H54 (cell line): Measurements from ENCODE around the gene TSKS.

Experiments used
- DNase-seq: peaks from one replicate; pipeline ENCODE4 v3.0.0; 2011; ENCODE audit warnings: low spot score, mixed read lengths; ENCODE audit not compliant: insufficient read length
- FAIRE-seq: peaks from 3 replicates; lab custom pipeline; 2011; peaks lifted over from hg19 to GRCh38; lab: Jason Lieb, UNC
- POLR2A ChIP-seq: IDR thresholded peaks from 2 replicates; pipeline ENCODE4 v1.6.1; 2011; ENCODE audit warnings: low read depth, mild to moderate bottlenecking, low read length

TSKS gene, protein sequence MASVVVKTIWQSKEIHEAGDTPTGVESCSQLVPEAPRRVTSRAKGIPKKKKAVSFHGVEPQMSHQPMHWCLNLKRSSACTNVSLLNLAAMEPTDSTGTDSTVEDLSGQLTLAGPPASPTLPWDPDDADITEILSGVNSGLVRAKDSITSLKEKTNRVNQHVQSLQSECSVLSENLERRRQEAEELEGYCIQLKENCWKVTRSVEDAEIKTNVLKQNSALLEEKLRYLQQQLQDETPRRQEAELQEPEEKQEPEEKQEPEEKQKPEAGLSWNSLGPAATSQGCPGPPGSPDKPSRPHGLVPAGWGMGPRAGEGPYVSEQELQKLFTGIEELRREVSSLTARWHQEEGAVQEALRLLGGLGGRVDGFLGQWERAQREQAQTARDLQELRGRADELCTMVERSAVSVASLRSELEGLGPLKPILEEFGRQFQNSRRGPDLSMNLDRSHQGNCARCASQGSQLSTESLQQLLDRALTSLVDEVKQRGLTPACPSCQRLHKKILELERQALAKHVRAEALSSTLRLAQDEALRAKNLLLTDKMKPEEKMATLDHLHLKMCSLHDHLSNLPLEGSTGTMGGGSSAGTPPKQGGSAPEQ

DNA sequence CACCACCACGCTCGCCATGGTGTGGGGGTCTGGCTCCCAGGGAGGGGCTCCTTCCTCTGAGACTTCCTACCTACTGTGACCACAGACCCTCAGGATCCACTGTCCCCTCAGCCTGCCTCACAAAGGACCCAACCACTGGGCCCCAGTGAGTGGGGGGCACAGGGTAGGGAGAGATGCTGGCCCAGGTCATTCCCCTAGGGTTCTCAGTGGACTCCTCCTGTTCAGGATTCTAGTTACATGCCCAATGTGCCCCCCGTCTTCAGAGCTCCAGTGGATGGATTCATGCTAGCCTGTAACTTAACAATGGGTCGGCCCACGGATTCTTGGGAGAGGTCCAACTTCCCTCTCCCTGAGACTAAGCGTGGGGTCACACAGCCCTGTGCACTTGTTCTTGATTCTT lies at the start of gene TSKS:
TSKS (minus strand) TSS at position 77 of the 400 bp plus-strand sequence; CDS start at position 18, 59 bp downstream.
- FAIRE-seq (no peak), DNase-seq (no peak)

DNA sequence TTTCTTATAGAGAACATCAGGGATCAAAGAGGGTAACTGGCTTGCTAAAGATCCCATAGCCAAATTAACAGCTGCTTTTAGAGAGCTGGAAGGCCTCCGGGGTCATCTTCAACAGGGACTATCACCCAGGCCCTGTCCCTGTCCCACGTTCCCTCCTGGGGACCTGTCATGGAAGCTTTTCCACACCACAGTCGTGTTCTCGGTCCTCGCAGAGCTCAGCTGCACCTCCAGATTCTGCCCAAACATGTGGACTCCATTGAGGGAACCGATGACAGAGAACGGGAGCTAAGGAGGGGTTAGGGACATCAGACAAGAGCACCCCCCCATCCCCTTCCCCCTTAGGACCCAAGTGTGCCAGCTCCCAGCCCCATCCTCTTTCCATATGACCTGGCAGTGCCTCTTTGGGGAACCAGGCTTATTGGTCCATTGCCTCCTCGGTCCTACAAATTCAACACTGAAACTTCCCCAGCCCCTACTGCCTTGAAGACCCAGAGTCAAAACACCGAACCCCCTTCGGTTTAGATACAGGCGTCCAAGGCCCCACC lies 49.4 kb upstream of the TSKS start:
- no peak for TF ChIP-seq POLR2A
- DNase-seq (no peak), FAIRE-seq (no peak)

More for the DNA sequence above, at the start of gene TSKS:
- TF ChIP-seq POLR2A: no peak

DNA sequence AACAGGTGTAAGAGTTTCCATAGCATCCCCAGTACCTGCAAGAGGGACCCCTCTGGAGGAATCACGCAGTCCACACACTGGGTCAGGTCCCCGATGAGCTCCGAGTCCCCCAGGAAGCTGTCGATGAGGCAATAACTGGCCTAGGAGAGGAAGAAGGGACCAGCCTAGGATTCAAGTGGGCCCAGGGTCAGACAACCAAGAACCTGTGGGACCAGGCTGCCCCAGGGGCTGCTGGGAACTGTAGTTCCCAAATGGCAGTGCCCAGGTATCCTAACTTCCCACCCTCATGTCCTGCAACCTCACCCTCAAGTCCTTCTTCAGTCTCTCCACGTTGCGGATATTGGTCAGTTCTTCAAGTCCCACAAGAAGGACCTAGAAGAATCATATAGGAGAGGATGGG lies 48.2 kb upstream of the TSKS start:
- FAIRE-seq (no peak), DNase-seq (no peak)
- no peak for TF ChIP-seq POLR2A

DNA sequence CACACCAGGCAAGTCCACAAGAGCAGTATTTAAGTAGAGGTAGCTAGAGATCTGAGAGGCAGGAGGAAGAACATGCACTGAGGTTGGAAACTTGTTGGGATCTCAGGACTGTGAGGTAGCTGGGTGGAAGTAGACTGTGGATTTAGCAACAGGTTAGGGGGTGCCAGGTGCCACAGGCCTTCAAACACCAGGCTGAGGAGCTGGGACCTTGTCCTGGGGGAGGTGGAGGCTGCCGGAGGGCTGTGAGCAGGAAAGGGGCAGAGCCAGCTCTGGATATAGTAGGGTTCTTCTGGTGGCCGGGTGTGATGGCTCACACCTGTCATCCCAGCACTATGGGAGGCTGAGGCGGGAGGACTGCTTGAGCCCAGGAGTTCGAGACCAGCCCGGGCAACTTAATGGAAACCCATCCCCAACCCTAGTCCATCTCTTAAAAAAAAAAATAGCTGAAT lies 46.9 kb upstream of the TSKS start:
- DNase-seq (no peak), FAIRE-seq (no peak)
- TF ChIP-seq POLR2A: no peak

DNA sequence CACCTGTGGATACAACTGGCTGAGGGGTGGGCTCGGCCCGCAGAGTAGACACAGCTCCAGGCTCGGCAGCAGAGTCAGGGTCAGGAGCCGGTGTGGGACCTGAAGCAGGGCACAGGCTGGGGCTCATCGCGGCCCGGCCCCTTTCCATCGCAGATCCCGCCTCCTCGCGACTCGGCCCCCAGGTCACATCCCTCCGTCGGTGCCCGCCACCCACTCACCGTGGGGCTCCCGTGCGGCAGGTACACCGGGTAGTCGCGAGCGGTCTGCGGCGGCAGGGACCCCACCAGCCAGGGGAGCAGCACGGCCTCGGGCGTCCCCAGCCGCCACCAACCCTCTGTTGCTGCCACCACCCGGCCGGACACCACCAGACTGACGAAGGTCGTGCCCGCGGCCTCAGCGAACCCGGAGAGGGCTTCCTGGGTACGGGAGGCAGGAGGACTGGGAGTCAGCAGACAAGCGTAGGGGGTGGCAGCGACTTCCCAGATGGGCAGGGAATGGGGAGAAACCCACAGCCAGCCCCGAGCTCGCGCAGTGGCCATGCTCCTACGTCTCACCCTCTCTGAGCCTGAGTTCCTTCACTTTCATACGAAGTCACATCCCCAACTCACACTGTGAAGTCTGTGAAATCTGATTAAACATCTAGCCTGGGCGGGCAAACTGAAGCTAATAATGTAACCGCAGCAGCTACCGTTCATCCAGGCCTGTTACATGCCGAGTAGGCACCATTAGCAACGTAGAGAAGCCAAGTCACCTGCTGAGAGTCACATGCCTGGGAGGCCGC lies 46.2 kb upstream of the TSKS start:
- FAIRE-seq (no peak), DNase-seq (no peak)
- TF ChIP-seq POLR2A: no peak; the same call in 1 of the 2 replicates

DNA sequence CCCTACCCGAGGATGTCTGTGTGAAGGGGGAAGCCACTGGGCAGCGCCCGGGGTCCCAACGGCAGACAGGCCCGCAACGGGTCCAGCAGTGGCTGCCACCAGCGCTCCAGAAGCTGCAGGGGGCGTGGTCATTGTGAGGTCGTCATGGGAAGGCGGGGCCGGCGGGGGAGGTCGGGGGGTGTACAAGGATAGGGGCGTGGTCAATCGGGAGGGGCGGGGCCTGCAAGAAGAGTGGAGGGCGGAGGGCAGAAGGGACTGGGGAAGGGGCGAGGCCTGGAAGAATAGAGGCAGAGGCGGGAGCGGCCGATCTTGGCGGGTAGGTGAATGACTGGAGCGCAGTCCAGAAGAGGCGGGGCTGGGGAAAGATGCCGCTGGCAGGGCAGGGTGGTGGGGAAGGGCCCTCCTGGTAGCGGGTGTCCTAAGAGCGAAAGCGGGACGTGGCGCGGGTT lies 45.6 kb upstream of the TSKS start:
- no peak for TF ChIP-seq POLR2A
- DNase-seq (peak; percentile 87), FAIRE-seq (no peak)

DNA sequence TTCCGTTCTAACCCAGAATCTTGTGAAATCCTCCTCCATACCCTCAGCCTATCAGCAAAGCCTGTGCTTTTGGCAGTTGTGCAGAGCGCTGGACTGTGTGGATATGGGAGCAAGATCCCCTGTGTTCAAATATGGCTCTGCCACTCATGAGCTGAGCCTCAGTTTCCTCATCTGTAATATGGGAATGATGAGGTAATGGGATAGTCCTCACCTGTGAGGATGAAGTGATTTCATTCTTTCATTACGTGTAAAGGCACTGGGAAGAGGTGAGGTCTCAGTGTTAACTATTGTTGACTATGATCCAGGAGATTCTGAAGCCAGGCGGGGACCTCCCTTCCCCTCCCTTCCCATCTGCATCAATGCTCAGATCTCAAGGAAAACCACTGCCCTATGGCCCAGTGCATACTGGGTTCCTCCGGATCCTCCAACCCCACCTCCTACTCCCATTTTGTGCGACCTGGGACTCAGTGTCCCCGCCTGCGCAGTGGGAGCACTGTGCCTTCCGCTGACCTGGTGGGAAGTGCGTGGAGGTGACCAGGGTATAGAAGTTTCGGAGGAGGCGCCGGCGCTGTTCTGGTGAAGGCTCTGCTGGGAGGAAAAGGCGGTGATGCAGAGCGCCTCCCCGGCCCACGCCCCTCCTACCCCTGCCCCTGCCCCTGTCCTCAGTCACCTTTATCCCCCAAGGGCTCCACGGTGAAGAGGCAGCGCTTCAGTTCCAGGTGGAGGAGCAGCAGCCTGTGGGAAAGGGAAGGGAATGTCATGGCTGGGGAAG lies 45.0 kb upstream of the TSKS start:
- no peak for TF ChIP-seq POLR2A
- FAIRE-seq: no peak
- DNase-seq: no peak

DNA sequence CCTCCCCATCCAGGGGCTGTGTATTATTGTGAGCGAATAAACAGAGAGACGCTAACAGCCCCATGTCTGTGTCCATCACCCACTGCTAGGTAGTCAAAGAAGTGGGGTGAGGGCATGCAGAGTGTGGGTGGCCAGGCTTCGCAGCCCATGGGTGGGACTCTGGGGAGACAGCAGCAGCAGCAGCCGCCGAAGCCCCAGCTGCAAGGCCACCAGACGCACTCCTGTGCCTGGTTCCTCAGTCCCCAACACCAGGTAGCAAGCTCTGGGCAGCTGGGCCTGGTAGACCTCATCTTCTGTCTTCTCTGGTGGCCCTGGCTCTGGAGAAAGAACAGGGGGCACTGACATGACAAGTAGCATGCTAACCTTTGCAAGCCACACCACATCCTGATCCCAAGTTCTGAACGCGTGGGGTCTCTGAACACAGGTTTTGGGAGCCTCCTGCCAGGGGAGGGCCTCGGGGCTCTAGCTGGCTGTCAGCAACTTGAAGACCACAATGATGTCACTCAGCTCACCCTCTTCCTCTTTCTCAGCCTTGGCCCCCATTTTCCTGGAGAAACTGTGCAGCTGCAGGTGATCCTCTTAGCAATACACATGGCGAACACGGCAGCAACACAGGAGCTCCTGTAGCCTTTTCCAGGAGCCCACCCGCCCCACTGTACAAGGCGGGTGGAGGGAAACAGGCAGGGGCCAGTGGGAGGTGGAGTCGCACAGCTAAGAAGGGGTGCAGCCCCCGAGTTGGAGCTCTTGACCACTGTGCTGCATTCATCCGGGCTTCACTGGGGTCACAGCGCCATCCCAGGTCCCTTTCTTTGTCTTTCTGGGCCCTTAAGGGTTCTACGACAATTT lies 44.2 kb upstream of the TSKS start:
- FAIRE-seq (no peak), DNase-seq (no peak)
- TF ChIP-seq POLR2A: no peak

DNA sequence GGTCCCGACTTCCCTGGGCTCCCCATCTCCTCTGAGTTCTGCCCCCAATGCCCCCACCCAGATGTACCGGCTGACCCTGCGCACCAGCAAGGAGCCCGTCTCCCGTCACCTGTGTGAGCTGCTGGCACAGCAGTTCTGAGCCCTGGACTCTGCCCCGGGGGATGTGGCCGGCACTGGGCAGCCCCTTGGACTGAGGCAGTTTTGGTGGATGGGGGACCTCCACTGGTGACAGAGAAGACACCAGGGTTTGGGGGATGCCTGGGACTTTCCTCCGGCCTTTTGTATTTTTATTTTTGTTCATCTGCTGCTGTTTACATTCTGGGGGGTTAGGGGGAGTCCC lies 43.5 kb upstream of the TSKS start:
- DNase-seq (no peak), FAIRE-seq (no peak)
- TF ChIP-seq POLR2A: no peak

DNA sequence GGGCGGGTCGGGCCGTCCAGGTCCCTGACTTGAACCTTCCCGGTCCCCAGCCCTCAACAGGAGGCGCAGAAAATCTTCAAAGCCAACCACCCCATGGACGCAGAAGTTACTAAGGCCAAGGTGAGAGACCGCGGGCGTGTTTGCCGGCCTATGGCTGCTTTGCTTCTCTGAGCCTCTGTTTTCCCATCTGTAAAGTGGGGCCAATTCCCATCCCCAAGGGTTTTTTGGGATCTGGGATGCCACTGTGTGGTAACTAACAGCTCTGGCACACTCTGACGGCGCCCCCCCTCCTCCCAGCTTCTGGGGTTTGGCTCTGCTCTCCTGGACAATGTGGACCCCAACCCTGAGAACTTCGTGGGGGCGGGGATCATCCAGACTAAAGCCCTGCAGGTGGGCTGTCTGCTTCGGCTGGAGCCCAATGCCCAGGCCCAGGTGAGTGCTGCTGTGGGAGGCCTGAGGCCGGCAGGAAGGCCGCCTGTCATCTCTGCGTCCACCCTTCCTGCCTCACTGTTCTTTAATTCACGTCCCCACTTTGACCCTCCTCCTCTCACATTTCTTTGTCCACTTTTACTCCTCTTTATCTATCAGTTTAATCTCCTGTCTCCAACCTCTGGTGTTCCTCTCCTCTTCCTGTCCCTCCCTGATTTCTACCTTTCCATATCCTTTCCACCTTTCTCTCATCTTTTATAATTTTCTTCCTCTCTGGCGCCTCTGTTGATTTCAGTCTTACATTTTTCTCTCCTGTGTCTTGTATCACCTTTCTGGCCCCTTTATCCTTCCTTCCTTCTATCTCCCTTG lies 42.9 kb upstream of the TSKS start:
- no peak for FAIRE-seq
- no peak for DNase-seq
- no peak for TF ChIP-seq POLR2A

DNA sequence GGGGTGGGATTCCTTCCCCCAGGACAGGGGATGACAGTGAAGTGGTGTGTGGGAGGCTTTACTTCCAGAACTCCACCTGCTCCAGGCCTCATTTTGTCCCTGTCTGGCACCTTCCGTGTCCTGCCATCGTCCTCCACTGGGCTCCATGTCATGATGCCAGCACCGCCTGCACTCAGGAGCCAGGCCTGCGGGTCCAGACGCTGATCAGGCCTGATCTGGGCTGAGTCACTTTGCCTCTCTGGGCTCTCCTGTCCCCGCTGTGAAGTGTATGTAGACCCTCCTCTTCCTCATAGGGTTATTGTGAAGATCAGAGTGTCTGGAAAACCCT lies 40.4 kb upstream of the TSKS start:
- TF ChIP-seq POLR2A: no peak
- DNase-seq: no peak
- FAIRE-seq: no peak
